Measurements from ENCODE around the gene SDHB.

Gene SDHB

DNA sequence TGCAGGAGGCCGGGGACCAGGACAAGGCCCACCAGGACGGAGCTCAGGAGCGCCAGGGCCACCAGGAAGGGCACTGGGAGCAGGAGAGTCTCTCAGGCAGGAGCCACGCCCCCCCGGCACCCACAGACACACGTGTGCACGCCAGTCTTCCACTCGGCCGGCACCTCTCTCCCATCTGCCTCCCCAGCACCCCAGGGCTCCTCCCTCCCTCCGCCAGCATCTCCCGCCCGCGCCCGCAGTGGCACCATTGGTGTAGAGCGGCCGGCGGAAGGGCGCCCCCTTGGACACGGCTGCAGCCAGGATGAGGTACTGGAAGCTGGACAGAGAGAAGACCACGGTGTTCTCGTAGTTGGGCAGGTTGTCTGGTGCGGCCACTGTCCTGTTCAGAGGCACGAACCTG, 67.3 kb downstream of the SDHB start:
- no peak for DNase-seq (ENCODE audit: low spot score)

GRCh38 chr1:16986113-16986512, 67.7 kb downstream of the SDHB start:
- no peak for DNase-seq (ENCODE audit: low spot score)

DNA sequence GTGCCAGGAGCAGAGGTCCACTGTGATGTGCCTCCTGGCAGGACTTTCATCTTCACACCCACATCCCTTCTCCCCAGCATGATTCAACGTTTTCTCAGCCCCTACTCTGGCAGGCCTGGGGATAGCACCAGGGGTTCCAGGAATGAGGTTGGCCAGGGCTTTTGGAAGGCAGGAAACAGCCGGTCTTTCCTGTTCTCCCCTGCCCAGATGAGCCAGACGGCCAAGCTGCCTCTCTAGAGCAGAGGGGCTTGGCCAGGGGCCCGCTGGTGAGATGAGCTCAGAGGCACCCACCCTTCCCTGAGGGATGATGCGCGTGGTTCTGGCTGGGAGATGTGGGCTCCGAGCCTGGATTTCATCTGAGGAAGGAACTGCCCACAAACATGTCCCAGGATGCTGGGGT, 69.1 kb downstream of the SDHB start:
- DNase-seq (ENCODE audit: low spot score): peak; percentile 85

GRCh38 chr1:16983649-16984048, 70.2 kb downstream of the SDHB start:
- DNase-seq (ENCODE audit: low spot score): no peak

DNA sequence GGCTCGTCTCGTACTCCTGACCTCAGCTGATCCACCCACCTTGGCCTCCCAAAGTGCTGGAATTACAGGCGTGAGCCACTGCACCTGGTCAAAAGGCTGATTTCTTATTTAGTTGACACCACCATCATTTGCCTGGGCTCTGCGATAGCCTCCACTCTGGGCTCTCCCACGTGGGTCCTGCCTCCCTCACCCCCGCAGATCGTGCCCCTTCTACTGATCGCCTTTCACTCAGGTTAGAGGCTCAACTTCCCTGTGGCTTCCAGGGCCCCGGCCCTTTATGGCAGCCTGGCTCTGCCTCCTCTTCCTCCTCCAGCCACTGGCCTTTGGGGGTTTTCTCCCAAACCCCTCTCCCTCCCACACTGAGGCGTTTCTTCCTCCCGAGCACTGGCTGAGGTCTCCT, 70.9 kb downstream of the SDHB start:
- DNase-seq (ENCODE audit: low spot score): no peak

DNA sequence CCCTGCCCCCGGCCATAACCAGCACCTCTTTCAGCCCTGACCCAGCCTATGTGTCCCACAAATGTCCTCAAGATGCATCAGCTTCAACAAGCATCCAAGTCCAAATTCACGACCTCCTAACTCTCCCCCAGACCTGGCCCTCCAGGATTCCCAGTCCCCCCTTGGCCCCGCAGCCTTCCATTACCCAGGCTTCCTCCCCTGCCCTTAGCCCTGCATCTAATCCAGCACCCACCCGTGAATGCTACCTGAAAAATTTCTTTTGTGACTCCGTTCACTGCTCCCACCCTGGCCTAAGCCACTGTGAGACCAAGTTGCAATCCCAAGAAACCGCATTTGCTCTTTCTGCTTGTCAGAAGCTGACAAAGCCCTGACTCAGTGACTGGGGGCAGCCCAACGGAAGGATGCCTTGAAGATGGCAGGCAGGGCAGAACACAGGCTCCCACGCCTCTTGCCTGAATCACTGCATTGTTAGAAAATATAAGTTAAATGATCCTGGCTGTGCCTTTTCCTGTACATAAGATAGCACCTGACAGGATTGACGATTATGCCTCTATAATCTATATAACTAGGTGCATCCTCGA, 72.5 kb downstream of the SDHB start:
- DNase-seq (ENCODE audit: low spot score): peak; percentile 83

DNA sequence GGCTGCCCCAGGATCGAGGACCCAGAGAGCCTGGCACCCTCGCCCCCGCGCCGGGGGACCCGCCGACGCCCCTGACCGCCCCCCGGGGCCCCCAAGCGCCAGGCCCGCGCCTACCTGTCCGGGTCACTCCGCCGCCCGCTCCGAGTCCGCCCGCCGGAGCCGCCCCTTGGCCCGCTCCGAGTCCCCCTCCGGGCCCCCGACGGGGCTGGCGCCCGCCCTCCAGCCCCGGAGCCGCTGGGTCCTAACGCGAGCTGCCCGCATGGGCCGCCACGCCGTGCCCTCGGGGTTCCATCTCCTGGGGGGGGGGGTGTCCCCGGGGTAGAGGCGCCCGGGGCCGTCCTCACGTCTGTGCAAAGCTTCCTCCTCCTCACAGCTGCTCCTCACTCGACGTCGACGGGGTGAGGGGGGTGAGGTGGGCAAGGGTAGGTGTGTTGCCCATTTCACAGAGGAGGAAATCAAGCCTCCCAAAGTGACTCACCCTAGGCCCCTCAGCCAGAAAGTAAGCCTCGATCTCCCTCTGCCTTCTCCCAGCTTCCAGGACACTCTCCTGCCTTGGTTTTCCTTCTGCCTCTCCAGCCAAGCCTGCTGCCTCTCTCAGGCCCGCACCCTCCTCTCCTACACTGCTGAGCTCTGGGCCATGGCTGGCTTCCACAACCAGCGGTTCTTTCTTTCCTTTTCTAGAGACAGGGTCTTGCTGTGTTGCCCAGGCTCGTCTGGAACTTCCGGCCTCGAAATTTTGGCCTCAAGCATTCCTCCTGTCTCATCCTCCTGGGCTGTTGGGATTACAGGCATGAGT, 73.2 kb downstream of the SDHB start, which contains the start of gene MFAP2:
MFAP2 (minus strand) TSS at position 148 of the 796 bp plus-strand sequence. CDS start 2,347 bp downstream, outside the sequence.
- peak; percentile 80 for DNase-seq (ENCODE audit: low spot score)

DNA sequence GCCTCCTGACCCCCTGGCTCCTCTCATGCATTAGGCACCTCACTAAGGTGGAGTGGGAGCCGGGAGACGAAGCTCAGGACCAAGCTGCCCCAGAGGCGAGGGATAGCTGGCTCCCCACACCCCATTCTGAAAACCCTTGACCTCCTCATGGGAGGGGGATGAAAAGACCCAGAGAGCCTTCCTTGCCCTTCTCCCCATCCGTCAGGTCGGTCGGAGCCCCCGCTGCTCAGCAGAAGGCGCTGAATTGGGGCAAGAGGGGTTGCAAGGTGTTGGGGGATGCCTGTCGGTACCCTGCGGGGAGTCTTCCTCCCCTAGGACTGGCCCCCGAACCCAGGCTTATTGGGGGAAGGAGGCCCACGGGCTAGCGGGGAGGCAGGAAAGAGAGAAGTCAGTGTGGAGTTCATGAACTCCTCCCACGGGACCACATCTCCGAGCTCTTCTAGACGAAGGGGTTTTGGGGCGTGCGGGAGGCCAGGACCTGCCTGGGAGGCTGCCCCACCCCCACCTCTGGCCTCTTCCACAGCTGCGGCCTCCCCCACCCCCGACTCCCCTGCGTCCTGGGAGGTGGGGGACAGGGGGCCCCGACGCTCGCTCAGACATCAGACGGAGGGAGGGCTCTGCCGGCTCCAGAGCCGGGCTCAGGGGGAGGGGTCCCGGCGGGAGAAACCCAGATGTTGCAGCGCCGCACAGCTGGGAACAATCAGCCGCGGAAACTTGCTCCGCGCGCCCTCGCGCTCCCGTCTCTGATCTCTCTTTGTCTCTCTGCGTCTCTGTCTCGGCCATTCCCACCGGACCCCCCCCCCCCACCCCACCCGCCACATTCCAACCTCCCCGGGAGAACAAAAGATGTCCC, 74.1 kb downstream of the SDHB start:
- DNase-seq (ENCODE audit: low spot score): peak; percentile 57

- peak; percentile 96 for DNase-seq (ENCODE audit: low spot score)
These were observed 75.0 kb downstream of the SDHB start for GRCh38 chr1:16978567-16979474.

DNA sequence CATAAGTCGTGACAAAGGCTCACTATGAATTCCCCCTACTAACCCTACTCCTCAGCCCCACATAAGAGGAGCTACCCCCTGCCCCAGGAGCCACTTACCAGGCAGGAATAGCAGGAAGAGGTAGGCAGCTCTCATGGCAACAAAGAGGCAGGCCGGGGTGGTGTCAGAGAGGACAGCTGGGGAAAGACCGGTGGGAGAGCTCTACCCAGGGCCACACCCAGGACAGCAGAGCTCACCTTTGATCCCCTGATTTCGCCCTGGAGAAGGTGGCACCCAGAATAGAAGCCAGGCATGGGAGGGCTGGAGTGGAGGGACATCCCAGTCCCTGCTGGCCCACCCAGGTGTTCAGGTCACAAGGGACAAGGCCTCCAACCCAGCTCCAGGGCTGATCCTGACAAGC, 75.7 kb downstream of the SDHB start:
- DNase-seq (ENCODE audit: low spot score): no peak

GRCh38 chr1:16977377-16977776, 76.5 kb downstream of the SDHB start:
- DNase-seq (ENCODE audit: low spot score): no peak

DNA sequence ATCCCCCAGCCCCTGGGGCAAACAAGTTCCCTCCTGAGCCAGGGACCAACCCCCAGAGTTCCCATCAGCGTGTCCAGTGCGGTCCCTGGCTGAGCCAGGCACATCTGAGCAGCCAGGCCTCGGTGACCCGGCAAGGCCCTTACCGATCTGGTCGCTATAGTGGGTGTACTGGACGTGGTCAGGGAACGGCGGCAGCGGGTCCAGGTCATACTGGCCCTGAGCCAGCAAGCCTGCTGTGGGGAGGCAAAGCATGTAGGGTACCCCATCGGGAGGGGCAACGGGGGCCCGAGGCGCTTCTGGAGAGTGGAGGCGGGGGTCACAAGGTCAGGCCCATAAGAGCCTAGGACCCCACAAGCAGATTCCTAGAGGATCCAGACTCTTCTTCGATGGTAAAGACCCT, 76.9 kb downstream of the SDHB start:
- DNase-seq (ENCODE audit: low spot score): no peak

GRCh38 chr1:16975838-16976237, 78.0 kb downstream of the SDHB start:
- DNase-seq (ENCODE audit: low spot score): no peak

GRCh38 chr1:16975211-16975610, 78.6 kb downstream of the SDHB start:
- DNase-seq (ENCODE audit: low spot score): no peak

DNA sequence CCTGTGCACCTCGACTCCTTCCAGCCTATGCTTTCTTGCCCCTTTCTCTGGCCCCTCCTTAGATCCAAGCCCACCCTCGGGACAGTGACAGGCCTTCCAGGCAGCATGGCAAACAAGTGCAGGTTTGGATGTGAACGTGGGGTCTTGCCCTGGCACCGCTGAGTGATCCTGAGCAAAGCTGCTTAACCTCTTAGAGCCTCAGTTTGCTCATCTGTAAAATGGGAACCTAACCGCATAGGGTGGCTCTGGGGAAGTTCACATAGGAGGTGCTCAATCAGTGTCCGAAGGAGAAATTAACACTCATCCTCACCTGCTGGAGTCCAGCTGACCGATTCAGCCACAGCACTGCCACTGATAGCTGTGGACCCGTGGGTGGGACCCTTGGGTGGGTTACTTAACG, 80.6 kb downstream of the SDHB start:
- no peak for DNase-seq (ENCODE audit: low spot score)

- no peak for DNase-seq (ENCODE audit: low spot score)
These were observed 81.5 kb downstream of the SDHB start for GRCh38 chr1:16972189-16972895.

GRCh38 chr1:16971341-16972188, 82.3 kb downstream of the SDHB start:
- peak; percentile 68 for DNase-seq (ENCODE audit: low spot score)

DNA sequence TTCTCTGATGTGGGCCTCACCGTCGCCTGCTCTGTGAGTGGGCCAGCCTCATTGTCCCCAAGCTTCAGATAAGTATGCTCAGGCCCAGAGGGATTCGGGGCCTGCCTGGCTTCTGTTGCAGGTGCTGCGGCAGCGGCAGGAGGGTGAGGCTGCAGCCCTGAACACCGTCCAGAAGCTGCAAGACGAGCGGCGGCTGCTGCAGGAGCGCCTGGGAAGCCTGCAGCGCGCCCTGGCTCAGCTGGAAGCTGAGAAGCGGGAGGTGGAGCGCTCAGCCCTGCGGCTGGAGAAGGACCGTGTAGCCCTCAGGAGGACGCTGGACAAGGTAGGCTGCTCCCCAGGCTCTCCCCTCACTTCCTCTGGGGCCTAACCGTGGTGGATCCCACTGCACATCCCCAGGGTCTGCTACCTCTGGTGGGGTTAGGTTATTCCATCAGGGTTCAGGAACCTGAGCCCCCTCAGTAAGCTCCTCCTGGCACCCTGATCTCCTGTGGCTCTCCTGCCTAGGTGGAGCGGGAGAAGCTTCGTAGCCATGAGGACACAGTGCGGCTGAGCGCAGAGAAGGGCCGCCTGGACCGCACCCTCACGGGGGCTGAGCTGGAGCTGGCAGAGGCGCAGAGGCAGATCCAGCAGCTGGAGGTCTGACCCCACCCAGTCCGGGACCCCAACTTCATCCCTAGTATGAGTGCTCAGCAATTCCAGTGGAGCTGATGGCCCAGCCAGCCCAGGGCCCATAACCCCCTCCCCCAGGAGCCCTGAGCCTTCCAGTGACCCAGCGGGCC, 83.5 kb downstream of the SDHB start:
- DNase-seq (ENCODE audit: low spot score): no peak

GRCh38 chr1:16969651-16970050, 84.2 kb downstream of the SDHB start:
- DNase-seq (ENCODE audit: low spot score): no peak

Measured in AG20443 (cell line).